ENCODE measurements around the gene CYP4X1.

GRCh38 chr1:47067097-47067594, 43.7 kb downstream of the CYP4X1 start, which contains the start of gene CYP4Z1:
- TF ChIP-seq TARDBP (IDR thresholded peaks at IDR 0.05) (no peak), FOXM1 (IDR thresholded peaks at IDR 0.05; ENCODE audit: borderline replicate concordance) (no peak), FOXK2 (IDR thresholded peaks at IDR 0.05) (no peak), SUZ12 (IDR thresholded peaks at IDR 0.05) (no peak), SP1 (IDR thresholded peaks at IDR 0.05) (no peak), ELF4 (IDR thresholded peaks at IDR 0.05) (no peak), HDGF (IDR thresholded peaks at IDR 0.05; ENCODE audit: borderline replicate concordance) (no peak), BHLHE40 (IDR thresholded peaks at IDR 0.05; ENCODE audit: borderline replicate concordance) (no peak)

Data from HEK293T (cell line).